NCI-H460 (cell line): ENCODE measurements around the gene GRM4. TPM values are rescaled to one million over a fixed set of nuclear protein-coding genes. Genes with fewer than 3 reads are reported as not detected.
A peak's percentile ranks its signal among the peaks of the same experiment; 100 is the strongest.

ENCODE experiments used
- DNase-seq: peaks from one replicate; pipeline ENCODE4 v3.0.0-alpha.2; 2016; ENCODE audit warnings: low read depth; ENCODE audit errors: extremely low read depth
- total RNA-seq: library from RNA; depleted of rRNA; stranded (reverse); fragments of >200 nt; shearing (Covaris generic); gene quantifications from 2 replicates; pipeline ENCODE4 v1.2.3, GENCODE V29; 2014

GRM4 gene
- total RNA-seq, 1 experiment from 2014 or later = not detected

DNA sequence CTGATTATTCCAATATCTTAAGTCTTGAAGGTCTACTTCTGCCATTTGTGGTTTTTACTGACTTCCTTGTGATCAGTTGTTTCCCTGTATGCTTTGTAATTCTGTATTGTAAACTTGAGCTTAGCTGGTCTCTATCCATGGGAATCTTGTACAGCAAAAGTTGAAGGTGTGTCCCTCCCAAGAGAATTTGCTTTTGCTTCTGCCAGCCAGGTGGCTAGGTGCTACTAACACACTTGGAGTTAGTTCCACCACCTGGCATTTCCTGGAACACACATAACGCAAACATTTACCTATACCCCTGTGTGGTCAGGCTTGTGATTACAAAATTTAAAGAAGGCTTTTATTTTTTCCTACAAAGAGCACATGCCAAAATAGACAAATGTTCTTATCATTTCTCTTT is 141.2 kb downstream of the GRM4 start:
- no peak for DNase-seq

DNA sequence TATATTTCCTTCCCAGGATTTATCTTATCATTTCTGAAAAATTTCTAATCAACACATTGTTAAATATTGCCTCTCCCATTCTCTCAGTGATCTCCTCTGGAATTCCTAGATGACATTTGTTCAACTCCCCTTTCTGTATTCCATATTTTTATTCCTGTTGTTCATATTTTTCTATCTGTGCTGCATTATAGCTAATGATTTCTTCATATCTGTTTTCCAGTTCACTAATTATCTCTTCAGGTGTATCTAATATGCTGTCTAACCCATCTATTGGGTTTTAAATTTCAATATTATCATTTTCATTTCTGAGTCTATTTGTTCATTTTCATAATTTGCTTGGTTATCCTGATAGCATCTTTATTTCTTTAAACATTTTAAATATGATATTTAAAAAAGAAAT is 141.9 kb downstream of the GRM4 start:
- no peak for DNase-seq

DNA sequence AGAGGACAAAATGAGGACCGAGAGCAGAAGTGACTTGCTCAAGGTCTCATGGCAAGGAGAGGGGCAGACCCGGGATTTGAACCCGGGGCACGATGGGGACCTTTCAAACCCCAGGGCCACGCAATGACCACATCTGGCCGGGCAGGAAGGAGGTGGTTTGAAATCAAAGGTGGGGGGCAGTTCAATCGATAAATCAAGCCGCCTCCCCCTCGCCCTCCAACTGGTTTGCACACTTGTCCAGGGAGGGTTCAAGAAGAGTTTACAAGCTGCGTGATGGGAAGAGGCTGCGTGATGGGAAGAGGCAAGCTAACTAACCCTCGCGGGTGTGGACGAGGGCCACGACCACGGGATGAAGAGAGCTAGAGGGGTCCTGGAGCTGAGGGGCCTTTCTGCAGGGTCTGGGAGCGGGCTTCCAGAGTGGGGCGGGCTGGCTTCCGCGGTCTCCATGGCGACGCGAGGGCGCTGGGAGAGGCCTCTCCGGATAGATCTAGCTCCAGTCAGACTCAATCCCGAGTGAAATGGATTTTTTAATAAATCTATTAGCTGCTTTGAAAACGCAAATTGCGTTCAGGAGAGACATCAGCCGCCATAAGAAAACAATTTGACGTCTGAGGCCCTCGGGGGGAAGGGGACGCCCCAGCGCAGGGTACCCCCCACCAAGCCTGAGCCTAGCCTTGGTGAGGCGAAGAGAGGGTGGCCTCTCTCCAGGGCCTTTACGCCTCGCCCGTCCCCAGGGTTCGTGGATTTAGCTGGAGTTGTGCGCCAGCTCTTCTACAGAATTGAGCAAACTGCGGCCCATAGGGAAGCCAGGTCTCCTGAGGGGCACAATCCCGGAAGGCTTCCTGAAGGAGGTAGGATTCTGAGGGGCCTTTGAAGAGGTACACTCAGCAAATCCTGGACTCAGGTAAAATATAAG is 143.9 kb downstream of the GRM4 start:
- DNase-seq = no peak

DNA sequence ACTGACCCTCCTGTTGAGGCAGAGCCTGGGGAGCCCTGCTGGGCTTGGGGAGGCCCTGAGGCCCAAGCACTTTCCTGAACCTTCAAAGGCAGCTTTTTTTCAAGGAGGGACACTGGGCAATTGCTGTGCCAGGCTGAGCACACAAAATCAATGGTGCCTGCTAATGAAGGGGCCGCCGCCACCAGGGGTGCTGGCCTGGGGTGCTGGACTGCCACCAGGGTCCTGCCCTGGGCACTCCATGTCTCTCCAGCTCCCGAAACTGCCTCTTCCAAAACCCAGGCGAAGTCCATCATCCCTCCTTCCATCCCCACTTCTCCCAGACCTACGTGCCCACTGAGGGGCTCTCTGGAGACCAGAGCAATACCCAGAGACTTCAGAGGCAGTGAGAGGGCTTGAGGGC is 145.6 kb downstream of the GRM4 start:
- no peak for DNase-seq

DNA sequence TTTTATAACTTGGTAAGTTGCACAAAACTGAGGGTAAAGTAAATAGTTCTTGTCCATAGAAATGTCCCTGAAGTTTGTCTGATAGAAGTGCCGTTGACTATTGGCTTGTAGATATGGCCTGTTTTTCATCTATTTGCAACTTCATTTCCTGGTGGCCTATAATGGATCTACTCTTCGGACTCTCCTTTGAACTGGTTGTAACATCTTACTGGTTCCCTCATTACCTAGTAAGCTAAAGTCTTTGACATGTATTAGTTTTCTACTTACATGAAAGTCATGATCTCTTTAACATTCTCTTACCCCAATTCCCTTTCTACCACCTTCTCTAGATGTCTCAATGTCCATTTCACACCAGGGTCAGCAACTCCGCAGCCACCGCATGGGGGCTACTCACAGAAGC is 146.3 kb downstream of the GRM4 start:
- no peak for DNase-seq

DNA sequence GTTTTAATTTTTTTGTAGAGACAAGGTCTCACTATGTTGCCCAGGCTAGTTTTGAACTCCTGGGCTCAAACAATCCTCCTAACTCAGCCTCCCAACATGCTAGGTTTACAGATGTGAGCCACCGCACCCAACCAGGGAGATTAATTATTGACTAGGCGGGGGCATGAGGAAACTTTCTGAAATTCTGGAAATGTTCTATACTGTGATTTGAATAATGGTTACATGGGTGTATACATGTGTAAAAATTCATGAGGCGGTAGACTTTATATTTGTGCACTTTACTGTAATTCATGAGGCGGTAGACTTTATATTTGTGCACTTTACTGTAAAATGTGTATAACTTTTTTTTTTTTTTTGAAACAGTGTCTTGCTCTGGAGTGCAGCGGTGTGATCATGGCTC is 147.2 kb downstream of the GRM4 start:
- no peak for DNase-seq

DNA sequence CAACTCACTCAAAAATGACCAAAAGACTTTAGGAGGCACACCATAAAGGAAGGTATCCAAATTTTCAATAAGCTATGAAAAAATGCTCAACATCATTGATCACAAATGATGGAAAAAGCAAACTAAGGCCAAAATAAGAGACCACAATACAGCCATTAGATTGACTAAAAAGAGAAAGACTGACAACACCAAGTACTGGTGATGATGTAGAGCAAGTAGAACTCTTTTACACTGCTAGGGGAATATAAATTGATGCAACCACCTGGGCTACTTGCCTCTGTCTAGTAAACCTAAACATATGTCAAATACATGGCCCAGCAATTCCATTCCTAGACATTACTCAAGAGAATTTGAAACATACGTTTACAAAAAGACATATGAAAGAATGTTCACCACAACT is 148.6 kb downstream of the GRM4 start:
- no peak for DNase-seq

DNA sequence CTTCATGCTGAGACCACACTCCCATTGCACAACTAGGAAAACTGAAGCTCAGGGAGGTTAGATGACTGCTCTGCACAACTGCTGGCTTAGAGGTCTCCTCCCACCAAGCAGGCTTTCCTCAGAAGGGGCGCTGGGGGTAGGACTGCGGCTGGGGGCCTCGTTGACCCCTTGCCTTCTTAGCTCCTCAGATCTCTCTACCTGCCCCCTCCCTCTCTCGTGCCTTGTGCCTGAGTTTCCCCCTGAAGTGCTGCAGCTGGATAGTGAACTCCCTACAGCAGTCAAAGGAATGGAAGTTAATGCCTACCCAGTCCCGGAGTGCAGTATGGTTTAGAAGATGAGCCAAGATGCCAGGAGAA is 149.8 kb downstream of the GRM4 start:
- no peak for DNase-seq

DNA sequence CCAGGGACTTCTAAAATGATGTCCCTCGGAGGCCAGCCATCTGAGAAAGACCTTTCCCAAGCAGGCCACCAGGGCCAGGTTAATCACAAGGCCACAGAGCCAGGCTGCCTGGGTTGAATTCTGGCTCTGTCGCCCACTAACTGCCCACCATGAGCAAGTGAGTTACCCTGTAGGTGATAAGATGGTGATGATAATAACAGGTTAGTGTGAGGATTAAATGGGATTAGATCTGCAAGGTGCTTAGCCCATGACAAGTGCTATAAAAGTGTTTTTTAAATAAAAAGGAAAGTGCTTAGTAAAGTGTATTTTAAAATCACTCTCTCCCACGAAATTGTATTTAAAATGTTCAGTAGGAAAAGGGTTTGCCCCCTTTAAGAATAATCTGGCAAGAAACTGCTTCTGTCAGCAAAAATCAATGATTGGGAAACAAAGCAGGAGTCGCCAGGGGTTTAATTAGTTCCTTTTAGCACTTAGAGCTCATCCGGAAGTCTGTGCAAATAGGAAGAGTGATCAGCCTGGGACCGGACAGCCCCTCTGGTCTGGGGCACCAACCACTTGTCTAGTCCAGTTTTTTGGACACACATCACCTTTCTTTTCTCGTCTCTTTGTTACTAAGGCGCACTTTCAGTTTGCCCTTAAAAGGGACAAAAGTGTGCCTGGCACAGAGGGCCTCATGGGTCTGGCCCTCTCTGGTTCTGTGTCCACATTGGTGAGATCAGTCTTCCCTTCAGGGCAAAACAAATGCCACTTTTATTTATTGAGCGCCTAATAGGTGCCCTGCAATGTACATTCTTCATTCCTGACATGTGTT is 150.4 kb downstream of the GRM4 start:
- DNase-seq = no peak

DNA sequence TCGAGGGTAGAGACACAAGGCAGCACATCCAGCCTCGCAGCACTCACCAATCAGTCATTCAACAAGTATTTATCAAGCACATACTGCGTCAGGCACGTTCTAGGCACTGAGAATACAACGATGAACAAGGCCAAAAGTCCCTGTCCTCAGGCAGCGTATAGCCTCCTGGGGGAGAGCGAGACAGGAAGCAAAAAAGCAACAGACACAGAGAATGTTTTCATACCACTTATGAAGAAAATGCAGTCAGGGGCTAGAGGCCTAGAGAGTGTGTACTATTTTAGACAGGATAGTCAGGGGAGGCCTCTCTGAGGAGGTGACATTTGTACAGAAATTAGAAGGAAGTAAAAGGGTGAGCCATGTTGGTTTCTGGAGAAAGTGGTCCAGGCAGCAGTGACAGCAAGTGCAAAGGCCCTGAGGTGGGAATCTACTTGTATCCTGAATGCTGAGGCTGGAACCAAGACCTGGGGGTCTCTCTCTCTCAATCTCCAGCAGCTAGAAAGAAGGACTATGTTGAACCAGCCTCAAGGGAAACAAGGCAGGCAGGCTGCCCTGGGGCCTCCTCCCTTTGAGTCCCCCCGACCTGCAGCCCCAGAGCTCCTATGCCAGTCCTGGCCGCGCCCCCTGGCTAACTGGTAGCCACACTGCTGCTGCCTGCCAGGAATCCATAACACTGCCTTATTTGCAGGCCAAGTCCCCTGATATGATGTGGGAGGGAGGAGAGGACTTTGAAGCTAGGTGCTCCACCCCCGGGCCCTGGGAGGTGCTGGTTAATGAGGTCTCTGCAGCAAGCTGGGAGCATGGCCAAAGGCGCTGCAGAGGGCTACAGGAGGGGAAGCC is 151.2 kb downstream of the GRM4 start:
- no peak for DNase-seq

DNA sequence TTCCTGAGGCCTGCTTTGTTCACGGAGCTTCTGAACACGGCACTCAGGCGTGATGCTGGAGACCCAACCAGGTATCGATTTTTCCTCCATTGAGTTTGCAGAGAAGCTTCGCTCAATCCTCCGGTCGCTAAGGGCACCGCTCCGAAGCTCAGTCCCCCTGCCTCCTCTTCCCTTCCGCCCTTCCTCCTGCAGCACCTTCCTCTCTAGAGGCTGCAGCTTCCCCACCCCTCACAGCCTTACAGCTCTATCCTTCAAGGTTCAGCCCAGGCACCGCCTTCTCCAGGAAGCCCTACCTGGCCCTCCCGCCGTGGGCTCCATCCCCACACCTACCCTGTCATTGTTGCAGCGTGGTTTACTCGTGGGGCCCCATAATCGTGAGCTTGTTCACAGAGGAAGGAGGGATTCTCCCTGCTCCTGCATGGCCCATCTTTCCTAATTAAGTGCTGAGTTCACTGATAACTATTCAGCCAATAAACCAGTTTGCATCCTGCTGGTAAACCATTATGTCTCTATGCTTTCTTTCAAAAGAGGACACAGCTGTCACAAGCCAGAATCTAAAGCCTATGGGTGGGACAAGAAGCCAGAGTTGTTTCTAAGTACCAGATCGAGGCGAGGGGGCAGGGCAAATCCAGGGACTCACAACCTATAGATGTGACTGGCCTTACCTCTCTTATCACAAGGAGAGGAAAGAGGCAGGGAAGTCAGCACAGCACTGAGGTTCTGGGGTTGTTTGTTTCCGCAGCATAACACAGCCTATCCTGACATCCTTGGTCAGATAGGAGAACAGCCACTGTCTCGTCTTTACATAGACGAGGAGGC is 152.0 kb downstream of the GRM4 start:
- DNase-seq = no peak

DNA sequence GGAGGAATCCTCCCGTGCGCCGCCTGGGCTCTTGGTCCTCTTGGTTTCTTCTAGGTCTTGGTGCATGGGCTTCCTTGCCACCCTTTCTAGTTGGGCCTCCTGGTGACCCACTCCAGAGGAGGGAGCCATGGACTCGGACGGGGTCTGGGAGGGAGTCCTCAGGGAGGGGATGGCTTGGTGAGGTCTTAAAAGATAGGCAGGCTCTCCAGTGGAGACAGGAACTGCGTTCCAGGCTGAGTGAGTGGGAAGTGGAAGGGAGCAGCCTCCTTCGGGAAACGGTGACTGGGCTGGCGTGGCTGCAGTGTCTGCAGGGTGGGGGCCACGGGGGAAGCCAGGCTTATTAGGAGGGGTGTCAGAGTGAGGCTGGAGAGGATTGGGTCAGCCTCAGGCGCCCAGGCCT is 152.8 kb downstream of the GRM4 start:
- no peak for DNase-seq

DNA sequence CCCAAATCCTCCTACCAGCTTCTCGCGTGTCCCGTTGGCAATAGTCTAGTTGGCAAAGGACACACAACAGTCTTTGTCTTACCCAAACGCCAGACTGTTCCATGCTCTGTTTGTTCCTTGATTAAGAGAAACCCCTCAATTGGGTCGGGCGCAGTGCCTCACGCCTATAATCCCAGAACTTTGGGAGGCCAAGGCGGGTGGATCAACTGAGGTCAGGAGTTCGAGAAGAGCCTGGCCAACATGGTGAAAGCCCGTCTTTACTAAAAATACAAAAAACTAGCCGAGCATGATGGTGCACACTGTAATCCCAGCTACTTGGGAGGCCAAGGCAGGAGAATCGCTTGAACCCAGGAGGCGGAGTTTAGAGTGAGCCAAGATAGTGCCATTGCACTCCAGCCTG is 153.7 kb downstream of the GRM4 start:
- DNase-seq = no peak

DNA sequence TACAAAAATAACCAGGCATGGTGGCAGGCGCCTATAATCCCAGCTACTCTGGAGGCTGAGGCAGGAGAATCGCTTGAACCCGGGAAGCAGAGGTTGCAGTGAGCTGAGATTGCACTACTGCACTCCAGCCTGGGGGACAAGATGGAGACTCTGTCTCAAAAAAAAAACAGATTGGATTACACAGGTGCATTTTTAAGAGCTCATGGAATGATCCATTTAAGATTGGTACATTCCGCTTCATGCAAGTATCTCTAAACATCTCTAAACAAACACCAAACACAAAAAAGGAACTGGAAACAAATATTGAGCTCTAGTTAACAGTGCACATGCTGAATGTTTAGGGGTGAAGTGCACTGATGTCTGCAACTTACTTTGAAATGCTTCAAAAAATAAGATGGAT is 154.3 kb downstream of the GRM4 start:
- DNase-seq = no peak

DNA sequence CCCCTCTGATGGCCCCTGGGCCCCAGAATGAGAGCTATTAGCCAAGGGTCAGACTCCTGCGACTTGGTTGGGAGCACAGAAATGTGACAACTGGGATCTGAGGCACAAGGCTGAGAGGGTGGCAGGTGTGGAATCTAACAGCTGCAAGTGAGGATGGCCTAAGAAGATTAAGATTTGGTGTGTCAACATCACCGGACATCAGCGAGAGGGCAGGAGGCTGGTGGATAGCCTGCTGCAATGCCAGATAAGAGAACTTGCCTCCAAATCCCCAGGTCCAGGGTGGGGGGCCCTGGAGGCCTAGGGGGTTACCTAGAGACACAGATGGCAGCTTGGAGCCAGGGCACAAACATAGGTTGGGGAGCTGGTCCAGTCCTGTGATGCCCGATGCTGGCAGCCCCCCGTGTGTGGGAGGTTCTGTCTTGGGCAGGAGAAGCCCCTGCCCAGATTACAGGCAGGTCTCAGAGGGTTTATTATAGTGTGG is 155.8 kb downstream of the GRM4 start:
- no peak for DNase-seq

DNA sequence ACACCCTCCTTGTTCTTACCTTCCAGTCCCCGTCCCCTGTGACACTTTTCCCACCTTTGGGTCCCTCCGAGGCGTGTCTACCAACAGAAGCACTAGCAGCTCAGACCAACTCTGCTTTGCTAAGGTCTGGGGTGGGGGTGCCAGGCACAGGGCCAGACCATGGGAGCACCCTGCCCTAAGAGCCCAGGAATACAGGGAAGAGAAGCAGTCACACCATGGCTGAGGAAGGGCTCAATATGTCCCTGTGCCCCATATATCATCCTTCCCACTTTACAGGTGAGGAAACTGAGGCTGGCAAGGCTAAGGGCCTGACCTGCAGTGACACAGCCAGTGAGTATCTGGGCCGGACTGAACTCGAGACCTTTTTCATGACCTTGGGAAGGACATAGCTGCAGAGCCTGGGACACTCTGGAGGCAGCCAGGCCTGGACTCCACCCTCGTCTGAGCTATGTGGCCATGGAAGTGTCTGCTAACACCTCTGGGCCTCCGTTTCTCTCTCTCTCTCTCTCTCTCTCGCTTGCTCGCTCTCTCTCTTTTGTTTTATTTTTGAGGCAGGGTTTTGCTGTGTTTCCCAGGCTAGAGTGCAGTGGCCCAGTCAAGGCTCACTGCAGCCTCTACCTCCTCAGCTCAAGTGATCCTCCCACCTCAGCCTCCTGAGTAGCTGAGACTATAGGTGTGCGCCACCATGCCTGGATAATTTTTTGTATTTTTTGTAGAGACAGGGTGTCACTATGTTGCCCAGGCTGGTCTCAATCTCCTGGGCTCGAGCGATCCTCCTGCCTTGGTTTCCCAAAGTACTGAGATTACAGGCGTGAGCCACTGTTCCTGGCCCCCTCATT is 156.7 kb downstream of the GRM4 start:
- DNase-seq = no peak

DNA sequence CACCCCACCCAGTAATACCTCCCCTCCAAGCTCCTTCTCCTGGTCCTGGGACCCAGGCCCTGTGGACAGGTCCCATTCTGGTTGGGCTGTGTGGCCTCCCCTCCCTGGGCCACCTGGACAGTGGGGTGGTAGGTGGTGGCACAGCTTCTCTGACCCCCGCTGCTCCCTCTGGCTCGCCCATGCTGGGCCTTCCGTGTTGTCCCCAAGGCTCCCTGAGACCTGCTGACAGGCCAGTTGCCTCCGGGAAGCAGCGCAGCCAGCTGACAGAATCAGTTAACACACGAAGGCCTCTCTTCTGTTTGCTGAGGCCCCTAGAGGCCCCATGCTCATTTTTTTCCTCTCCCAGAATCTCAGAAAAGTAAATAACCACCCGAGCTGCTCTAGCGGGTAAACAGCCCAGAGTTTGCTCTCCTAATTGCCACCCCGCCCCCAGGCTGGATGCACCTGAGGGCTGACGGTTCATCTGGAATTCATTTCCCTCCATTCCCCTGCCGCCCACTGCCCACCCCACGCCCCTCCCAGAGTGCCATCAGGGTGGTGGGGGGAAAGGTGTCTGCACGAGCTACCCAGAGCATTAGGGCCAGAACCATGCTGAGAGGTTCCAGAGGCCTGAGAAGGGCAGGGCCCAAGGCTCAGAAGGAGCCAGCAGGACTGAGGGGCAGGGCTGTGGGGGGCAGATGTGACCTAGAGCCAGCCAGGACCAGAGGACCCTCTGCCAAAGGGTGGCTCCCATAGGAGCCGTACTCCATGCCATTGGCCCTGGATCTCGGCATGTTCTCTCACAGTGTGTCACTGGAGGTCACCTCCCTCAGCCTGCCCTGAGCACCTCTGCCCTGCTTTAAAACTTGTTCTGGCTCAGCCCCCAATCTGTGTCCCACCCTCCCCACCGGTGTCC is 157.5 kb downstream of the GRM4 start:
- no peak for DNase-seq

DNA sequence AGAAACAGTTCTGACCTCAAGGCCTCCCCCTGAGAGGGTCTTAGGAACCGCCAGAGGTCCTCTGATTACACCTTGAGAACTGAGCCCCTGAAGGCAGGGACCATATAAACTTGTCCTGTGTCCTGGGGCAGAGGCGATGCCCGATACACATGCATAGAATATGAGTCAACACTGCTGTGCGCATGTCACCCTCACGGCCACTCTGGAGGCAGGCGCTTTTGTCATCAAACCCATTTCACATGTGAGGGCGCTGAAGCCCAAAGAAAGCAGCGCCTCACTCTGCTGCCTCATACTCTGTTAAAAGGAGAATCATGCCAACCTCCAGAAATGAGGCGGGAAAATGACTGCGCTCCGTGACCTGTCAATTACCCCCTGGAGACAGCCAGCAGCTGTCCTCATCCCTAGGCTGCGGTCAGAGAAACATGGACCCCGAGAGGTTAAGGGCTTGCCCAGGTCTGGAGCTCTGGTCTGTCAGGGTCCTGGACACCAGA is 158.3 kb downstream of the GRM4 start:
- peak; percentile 46 for DNase-seq
